Heart left ventricle (tissue), 13 donors: ENCODE results near the gene SPDL1.

Source experiments
- POLR2A ChIP-seq, 2 donors: fragments of 450-650 bp; IDR thresholded peaks; one replicate each; pipeline ENCODE4 v1.6.1; 2017; ENCODE audit warnings: antibody characterized with exemption in 2 of 2, mild to moderate bottlenecking in 2 of 2, moderate library complexity in 2 of 2
- TF ChIP-seq, protein P1 (sequence below), 12 donors: fragments of 200-600 bp; sonication (generic) in 4 of 12; IDR thresholded peaks; one replicate each; pipeline versions ENCODE4 v1.5.0 to v1.8.0; 2018 to 2022; ENCODE audit warnings: antibody characterized with exemption in 12 of 12, mild to moderate bottlenecking in 5 of 12
- donor health status: ischemic (EF 13 %, LVEDD 7.1; RV severe dilation, severe dysfunction).
- donor health status: DM: no; HTN: yes; CAD: no.
- donor health status: DM: no; HTN: no; CAD: no.
- donor health status: ischemic (EF 25% LVEDD 6.9; RV normal size, moderate dysfunction).
- donor health status: ischemic (EF 25% LVEDD 5.7; RV mildly dilated, moderate dysfunction).
- donor health status: ischemic (EF 35%, LVEDD 5.7; RV mildly dilated, moderate dysfunction).
- donor health status: nonischemic (EF 11% LVEDD 7.7; RV severe dilation, severe dysfunction).
- donor health status: DM: yes; HTN: yes; CAD: no.
- donor health status: PGD.
- donor health status: ischemic (EF 29% LVEDD 5.4; RV normal size, mild dysfunction).
- donor health status: nonischemic (EF 23%, LVEDD 6.1; RV moderate dilation, normal function).

DNA sequence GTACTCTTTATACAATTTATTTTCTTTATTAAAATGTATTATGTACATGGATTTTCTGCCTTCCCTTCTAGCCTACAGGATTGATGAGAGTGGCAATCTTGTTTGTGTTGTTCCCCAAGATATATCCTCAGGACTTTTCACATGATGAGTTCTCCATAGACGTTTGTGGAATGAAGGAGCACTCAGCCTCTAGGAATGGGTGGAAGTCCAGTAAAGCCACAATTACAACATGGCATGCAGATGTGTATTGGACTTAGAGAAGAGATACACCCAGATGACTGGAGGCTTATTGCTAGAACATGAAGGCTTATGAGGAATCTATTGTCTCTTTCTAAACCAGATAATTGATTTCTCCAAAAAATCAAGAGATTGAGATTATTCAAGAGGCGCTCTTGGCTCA, 45.3 kb downstream of the SPDL1 start:
- TF ChIP-seq, protein P1, sequence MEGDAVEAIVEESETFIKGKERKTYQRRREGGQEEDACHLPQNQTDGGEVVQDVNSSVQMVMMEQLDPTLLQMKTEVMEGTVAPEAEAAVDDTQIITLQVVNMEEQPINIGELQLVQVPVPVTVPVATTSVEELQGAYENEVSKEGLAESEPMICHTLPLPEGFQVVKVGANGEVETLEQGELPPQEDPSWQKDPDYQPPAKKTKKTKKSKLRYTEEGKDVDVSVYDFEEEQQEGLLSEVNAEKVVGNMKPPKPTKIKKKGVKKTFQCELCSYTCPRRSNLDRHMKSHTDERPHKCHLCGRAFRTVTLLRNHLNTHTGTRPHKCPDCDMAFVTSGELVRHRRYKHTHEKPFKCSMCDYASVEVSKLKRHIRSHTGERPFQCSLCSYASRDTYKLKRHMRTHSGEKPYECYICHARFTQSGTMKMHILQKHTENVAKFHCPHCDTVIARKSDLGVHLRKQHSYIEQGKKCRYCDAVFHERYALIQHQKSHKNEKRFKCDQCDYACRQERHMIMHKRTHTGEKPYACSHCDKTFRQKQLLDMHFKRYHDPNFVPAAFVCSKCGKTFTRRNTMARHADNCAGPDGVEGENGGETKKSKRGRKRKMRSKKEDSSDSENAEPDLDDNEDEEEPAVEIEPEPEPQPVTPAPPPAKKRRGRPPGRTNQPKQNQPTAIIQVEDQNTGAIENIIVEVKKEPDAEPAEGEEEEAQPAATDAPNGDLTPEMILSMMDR (IDR thresholded peaks at IDR 0.05): no peak
- TF ChIP-seq POLR2A (IDR thresholded peaks at IDR 0.05): no peak
